ENCODE data around the gene PCK1. TPM values are rescaled to one million over a fixed set of nuclear protein-coding genes. Genes with fewer than 3 reads are reported as not detected.

PCK1 gene
- total and polyA plus RNA-seq, 2 of the 13 experiments (the other 11 are each of a cell fraction or from before 2014, with no cell fraction given): 6.5 to 12.6 TPM

DNA sequence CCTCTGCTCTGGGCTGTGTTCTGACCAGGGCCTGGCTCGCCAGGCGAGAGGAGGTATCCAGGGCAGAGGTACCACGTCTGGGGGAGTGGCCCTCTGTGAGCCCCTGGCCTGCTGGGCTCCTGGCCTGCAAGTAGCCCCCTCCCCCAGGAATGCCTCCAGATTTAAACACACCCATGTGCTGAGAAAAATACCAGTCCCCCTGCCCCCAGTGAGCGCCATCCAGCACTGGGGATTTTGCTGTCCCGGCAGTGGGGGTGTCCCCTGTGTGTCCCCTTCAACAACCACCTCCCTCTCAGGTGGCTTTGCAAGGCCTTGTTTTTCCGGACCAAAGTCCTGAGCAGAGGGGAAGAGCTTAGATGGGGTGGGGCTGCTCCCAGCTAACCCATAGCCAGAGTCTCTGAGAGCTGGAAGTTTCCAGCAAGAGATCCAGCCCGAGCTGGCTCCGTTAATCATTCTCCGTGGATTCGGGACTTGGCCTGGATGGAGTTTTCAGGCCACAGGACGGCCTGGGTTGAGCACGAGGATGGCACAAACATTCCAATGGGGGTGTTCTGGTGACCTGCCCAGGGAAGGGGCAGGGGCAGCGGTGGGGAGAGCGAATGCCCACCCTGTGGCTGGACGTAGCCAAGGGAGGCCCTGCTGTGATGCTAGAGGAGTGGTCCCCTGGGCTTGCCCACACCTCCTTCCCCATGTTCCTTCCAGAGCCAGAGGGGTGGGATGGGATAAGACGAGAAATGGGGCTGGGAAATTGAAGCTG is 29.0 kb downstream of the PCK1 start (continued):
- TF ChIP-seq, protein P1, sequence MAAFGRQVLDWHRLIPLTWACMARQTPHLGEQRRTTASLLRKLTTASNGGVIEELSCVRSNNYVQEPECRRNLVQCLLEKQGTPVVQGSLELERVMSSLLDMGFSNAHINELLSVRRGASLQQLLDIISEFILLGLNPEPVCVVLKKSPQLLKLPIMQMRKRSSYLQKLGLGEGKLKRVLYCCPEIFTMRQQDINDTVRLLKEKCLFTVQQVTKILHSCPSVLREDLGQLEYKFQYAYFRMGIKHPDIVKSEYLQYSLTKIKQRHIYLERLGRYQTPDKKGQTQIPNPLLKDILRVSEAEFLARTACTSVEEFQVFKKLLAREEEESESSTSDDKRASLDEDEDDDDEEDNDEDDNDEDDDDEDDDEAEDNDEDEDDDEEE (CRISPR knock-in tag; IDR thresholded peaks at IDR 0.05): no peak
- TF ChIP-seq, protein P2, sequence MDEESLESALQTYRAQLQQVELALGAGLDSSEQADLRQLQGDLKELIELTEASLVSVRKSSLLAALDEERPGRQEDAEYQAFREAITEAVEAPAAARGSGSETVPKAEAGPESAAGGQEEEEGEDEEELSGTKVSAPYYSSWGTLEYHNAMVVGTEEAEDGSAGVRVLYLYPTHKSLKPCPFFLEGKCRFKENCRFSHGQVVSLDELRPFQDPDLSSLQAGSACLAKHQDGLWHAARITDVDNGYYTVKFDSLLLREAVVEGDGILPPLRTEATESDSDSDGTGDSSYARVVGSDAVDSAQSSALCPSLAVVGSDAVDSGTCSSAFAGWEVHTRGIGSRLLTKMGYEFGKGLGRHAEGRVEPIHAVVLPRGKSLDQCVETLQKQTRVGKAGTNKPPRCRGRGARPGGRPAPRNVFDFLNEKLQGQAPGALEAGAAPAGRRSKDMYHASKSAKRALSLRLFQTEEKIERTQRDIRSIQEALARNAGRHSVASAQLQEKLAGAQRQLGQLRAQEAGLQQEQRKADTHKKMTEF (CRISPR knock-in tag; IDR thresholded peaks at IDR 0.05): peak; percentile 84
- TF ChIP-seq ZNF570 (CRISPR knock-in tag; IDR thresholded peaks at IDR 0.05; ENCODE audit: borderline replicate concordance) (no peak), ZNF430 (CRISPR knock-in tag; IDR thresholded peaks at IDR 0.05) (peak; percentile 94), ZMYM2 (CRISPR knock-in tag; IDR thresholded peaks at IDR 0.05) (no peak), MAF1 (CRISPR knock-in tag; IDR thresholded peaks at IDR 0.05; ENCODE audit: borderline replicate concordance) (no peak), FOXK1 (CRISPR knock-in tag; IDR thresholded peaks at IDR 0.05; ENCODE audit: borderline replicate concordance, low read depth) (peak; percentile 67; the same call in 1 of the 2 replicates), RARG (CRISPR knock-in tag; IDR thresholded peaks at IDR 0.05; ENCODE audit: low read depth) (no peak), ZNF230 (CRISPR knock-in tag; IDR thresholded peaks at IDR 0.05) (peak; percentile 47; the same call in 1 of the 2 replicates), MIER3 (CRISPR knock-in tag; IDR thresholded peaks at IDR 0.05; ENCODE audit: borderline replicate concordance) (no peak), RBAK (CRISPR knock-in tag; IDR thresholded peaks at IDR 0.05) (no peak), MEF2D (CRISPR knock-in tag; IDR thresholded peaks at IDR 0.05) (peak; percentile 93), MBNL3 (CRISPR knock-in tag; conservative IDR thresholded peaks at IDR 0.05) (no peak), ZNF777 (CRISPR knock-in tag; IDR thresholded peaks at IDR 0.05) (no peak), HDAC6 (IDR thresholded peaks at IDR 0.05; ENCODE audit: low read depth, low read length) (no peak)
- TF ChIP-seq, protein P3, sequence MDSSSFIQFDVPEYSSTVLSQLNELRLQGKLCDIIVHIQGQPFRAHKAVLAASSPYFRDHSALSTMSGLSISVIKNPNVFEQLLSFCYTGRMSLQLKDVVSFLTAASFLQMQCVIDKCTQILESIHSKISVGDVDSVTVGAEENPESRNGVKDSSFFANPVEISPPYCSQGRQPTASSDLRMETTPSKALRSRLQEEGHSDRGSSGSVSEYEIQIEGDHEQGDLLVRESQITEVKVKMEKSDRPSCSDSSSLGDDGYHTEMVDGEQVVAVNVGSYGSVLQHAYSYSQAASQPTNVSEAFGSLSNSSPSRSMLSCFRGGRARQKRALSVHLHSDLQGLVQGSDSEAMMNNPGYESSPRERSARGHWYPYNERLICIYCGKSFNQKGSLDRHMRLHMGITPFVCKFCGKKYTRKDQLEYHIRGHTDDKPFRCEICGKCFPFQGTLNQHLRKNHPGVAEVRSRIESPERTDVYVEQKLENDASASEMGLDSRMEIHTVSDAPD (CRISPR knock-in tag; IDR thresholded peaks at IDR 0.05): peak; percentile 55; the same call in 1 of the 2 replicates
- TF ChIP-seq, protein P4, sequence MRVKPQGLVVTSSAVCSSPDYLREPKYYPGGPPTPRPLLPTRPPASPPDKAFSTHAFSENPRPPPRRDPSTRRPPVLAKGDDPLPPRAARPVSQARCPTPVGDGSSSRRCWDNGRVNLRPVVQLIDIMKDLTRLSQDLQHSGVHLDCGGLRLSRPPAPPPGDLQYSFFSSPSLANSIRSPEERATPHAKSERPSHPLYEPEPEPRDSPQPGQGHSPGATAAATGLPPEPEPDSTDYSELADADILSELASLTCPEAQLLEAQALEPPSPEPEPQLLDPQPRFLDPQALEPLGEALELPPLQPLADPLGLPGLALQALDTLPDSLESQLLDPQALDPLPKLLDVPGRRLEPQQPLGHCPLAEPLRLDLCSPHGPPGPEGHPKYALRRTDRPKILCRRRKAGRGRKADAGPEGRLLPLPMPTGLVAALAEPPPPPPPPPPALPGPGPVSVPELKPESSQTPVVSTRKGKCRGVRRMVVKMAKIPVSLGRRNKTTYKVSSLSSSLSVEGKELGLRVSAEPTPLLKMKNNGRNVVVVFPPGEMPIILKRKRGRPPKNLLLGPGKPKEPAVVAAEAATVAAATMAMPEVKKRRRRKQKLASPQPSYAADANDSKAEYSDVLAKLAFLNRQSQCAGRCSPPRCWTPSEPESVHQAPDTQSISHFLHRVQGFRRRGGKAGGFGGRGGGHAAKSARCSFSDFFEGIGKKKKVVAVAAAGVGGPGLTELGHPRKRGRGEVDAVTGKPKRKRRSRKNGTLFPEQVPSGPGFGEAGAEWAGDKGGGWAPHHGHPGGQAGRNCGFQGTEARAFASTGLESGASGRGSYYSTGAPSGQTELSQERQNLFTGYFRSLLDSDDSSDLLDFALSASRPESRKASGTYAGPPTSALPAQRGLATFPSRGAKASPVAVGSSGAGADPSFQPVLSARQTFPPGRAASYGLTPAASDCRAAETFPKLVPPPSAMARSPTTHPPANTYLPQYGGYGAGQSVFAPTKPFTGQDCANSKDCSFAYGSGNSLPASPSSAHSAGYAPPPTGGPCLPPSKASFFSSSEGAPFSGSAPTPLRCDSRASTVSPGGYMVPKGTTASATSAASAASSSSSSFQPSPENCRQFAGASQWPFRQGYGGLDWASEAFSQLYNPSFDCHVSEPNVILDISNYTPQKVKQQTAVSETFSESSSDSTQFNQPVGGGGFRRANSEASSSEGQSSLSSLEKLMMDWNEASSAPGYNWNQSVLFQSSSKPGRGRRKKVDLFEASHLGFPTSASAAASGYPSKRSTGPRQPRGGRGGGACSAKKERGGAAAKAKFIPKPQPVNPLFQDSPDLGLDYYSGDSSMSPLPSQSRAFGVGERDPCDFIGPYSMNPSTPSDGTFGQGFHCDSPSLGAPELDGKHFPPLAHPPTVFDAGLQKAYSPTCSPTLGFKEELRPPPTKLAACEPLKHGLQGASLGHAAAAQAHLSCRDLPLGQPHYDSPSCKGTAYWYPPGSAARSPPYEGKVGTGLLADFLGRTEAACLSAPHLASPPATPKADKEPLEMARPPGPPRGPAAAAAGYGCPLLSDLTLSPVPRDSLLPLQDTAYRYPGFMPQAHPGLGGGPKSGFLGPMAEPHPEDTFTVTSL (CRISPR knock-in tag; IDR thresholded peaks at IDR 0.05; ENCODE audit: borderline replicate concordance): peak; percentile 57; the same call in 1 of the 2 replicates
